ENCODE results near the gene WDTC1. TPM values are rescaled to one million over a fixed set of nuclear protein-coding genes. Genes with fewer than 3 reads are reported as not detected.

Gene WDTC1
- total and polyA plus RNA-seq, 2 of the 13 experiments (the other 11 are each of a cell fraction or from before 2014, with no cell fraction given): 5.5 TPM

DNA sequence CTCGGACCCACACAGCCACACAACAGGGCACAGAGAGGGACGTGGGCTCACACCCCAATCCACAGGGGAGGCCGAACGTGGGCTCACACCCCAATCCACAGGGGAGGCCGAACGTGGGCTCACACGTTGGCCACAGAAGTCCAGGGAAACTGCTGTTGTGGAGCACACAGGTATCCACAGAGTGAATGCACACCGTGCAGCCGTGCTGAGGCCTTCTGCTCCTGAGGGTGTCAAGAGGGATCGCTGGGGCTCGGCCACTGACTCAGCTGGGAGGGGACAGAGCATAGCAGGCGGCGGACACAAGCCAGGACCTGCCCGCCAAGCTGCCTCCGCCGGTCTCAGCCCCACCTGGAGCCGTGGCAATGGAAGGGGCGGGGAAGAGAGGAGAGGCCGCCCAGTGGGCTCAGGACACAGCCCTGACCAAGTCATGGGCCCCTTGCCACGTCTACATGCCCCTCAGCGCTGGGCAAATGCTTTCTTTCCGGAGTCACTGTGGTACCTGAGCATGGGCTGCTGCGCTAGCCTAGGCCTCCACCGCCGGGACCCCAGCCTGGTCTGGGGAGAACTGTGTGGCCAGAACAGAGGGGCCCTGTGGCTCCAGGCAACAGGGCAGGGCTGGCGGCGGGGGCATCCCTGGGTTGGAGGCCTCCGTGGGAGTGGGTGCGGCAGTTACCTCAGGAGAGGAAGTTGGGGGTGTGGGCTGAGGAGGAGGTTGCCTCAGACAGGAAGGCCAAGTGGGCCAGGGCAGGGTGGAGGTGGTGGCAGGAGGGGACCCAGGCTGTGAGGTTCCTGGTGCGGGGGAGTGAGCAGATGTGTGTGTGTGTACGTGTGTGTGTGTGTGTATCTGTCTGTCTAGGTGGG lies 108.6 kb downstream of the WDTC1 start (continued):
- TF ChIP-seq, protein P1, sequence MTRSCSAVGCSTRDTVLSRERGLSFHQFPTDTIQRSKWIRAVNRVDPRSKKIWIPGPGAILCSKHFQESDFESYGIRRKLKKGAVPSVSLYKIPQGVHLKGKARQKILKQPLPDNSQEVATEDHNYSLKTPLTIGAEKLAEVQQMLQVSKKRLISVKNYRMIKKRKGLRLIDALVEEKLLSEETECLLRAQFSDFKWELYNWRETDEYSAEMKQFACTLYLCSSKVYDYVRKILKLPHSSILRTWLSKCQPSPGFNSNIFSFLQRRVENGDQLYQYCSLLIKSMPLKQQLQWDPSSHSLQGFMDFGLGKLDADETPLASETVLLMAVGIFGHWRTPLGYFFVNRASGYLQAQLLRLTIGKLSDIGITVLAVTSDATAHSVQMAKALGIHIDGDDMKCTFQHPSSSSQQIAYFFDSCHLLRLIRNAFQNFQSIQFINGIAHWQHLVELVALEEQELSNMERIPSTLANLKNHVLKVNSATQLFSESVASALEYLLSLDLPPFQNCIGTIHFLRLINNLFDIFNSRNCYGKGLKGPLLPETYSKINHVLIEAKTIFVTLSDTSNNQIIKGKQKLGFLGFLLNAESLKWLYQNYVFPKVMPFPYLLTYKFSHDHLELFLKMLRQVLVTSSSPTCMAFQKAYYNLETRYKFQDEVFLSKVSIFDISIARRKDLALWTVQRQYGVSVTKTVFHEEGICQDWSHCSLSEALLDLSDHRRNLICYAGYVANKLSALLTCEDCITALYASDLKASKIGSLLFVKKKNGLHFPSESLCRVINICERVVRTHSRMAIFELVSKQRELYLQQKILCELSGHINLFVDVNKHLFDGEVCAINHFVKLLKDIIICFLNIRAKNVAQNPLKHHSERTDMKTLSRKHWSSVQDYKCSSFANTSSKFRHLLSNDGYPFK (CRISPR knock-in tag; IDR thresholded peaks at IDR 0.05; ENCODE audit: borderline replicate concordance): no peak; the same call in 1 of the 2 replicates
- TF ChIP-seq NBN (conservative IDR thresholded peaks at IDR 0.05) (no peak), SOX6 (IDR thresholded peaks at IDR 0.05) (no peak), SOX6 (CRISPR knock-in tag; IDR thresholded peaks at IDR 0.05) (no peak), RBM22 (optimal IDR thresholded peaks at IDR 0.05; ENCODE audit: low read length) (no peak), ZNF556 (CRISPR knock-in tag; IDR thresholded peaks at IDR 0.05; ENCODE audit: borderline replicate concordance) (no peak), GATAD1 (CRISPR knock-in tag; IDR thresholded peaks at IDR 0.05) (0 out of 2 replicates have a peak, but pooled peaks have one; percentile 24), ZNF761 (CRISPR knock-in tag; conservative IDR thresholded peaks at IDR 0.05) (no peak), ZNF143 (CRISPR knock-in tag; IDR thresholded peaks at IDR 0.05) (no peak), ZBTB8A (CRISPR knock-in tag; IDR thresholded peaks at IDR 0.05; ENCODE audit: borderline replicate concordance, low read depth) (no peak), NCOA5 (CRISPR knock-in tag; IDR thresholded peaks at IDR 0.05) (no peak), JARID2 (CRISPR knock-in tag; IDR thresholded peaks at IDR 0.05; ENCODE audit: insufficient replicate concordance) (no peak), MAFF (IDR thresholded peaks at IDR 0.05; ENCODE audit: low read depth, low read length) (no peak), SRSF4 (IDR thresholded peaks at IDR 0.05; ENCODE audit: low read depth, low read length, poor library complexity, severe bottlenecking) (no peak), HDAC6 (IDR thresholded peaks at IDR 0.05; ENCODE audit: low read depth, low read length) (no peak), MIER2 (CRISPR knock-in tag; IDR thresholded peaks at IDR 0.05) (no peak), SAP130 (CRISPR knock-in tag; IDR thresholded peaks at IDR 0.05; ENCODE audit: low read depth) (peak; percentile 74), CC2D1A (CRISPR knock-in tag; IDR thresholded peaks at IDR 0.05) (no peak), THYN1 (CRISPR knock-in tag; IDR thresholded peaks at IDR 0.05; ENCODE audit: borderline replicate concordance, low read depth) (no peak), HOXA9 (CRISPR knock-in tag; IDR thresholded peaks at IDR 0.05; ENCODE audit: borderline replicate concordance) (peak; percentile 69; the same call in 1 of the 2 replicates)
- TF ChIP-seq, protein P2, sequence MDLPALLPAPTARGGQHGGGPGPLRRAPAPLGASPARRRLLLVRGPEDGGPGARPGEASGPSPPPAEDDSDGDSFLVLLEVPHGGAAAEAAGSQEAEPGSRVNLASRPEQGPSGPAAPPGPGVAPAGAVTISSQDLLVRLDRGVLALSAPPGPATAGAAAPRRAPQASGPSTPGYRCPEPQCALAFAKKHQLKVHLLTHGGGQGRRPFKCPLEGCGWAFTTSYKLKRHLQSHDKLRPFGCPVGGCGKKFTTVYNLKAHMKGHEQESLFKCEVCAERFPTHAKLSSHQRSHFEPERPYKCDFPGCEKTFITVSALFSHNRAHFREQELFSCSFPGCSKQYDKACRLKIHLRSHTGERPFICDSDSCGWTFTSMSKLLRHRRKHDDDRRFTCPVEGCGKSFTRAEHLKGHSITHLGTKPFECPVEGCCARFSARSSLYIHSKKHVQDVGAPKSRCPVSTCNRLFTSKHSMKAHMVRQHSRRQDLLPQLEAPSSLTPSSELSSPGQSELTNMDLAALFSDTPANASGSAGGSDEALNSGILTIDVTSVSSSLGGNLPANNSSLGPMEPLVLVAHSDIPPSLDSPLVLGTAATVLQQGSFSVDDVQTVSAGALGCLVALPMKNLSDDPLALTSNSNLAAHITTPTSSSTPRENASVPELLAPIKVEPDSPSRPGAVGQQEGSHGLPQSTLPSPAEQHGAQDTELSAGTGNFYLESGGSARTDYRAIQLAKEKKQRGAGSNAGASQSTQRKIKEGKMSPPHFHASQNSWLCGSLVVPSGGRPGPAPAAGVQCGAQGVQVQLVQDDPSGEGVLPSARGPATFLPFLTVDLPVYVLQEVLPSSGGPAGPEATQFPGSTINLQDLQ (CRISPR knock-in tag; IDR thresholded peaks at IDR 0.05): no peak
- TF ChIP-seq, protein P3, sequence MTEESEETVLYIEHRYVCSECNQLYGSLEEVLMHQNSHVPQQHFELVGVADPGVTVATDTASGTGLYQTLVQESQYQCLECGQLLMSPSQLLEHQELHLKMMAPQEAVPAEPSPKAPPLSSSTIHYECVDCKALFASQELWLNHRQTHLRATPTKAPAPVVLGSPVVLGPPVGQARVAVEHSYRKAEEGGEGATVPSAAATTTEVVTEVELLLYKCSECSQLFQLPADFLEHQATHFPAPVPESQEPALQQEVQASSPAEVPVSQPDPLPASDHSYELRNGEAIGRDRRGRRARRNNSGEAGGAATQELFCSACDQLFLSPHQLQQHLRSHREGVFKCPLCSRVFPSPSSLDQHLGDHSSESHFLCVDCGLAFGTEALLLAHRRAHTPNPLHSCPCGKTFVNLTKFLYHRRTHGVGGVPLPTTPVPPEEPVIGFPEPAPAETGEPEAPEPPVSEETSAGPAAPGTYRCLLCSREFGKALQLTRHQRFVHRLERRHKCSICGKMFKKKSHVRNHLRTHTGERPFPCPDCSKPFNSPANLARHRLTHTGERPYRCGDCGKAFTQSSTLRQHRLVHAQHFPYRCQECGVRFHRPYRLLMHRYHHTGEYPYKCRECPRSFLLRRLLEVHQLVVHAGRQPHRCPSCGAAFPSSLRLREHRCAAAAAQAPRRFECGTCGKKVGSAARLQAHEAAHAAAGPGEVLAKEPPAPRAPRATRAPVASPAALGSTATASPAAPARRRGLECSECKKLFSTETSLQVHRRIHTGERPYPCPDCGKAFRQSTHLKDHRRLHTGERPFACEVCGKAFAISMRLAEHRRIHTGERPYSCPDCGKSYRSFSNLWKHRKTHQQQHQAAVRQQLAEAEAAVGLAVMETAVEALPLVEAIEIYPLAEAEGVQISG (CRISPR knock-in tag; IDR thresholded peaks at IDR 0.05): peak; percentile 45
